Nephron (organoid): ENCODE data around the gene USP12.

Experiments used
- H3K27ac Mint-ChIP-seq, 3 experiments: 2 replicates each; pipeline ENCODE4 v1.8.0; 2020; ENCODE audit warnings: mixed read lengths in 3 of 3, mild to moderate bottlenecking in 2 of 3, moderate library complexity in 1 of 3
- H3K27me3 Mint-ChIP-seq: 2 replicates; pipeline ENCODE4 v1.8.0; 2021; ENCODE audit warnings: low read depth, mild to moderate bottlenecking, moderate library complexity, mixed read lengths
- H3K36me3 Mint-ChIP-seq: 2 replicates; pipeline ENCODE4 v1.8.0; 2020; ENCODE audit warnings: low read depth, mixed read lengths
- H3K4me1 Mint-ChIP-seq: 2 replicates; pipeline ENCODE4 v1.8.0; 2020; ENCODE audit warnings: mixed read lengths
- H3K4me3 Mint-ChIP-seq, 3 experiments: 2 replicates each; pipeline ENCODE4 v1.8.0; 2020; ENCODE audit warnings: mild to moderate bottlenecking in 3 of 3, mixed read lengths in 3 of 3, moderate library complexity in 2 of 3
- H3K9me3 Mint-ChIP-seq: 2 replicates; pipeline ENCODE4 v1.8.0; 2020; ENCODE audit warnings: mixed read lengths
- CTCF ChIP-seq, 3 experiments: fragments of 200-600 bp; sonication (generic); IDR thresholded peaks; one replicate each; pipeline ENCODE4 v1.5.0; 2021; ENCODE audit warnings: antibody characterized with exemption in 3 of 3; ENCODE audit not compliant: unreplicated experiment in 3 of 3

Gene USP12

GRCh38 chr13:27132538-27132937, 39.1 kb downstream of the USP12 start:
- Mint-ChIP-seq H3K4me1 (peaks cover 18% of the 10 kb centered on the region), H3K4me3 (no peak overlapping the region), H3K36me3 (peaks cover 48% of the 10 kb centered on the region), H3K9me3 (peaks cover 29% of the 10 kb centered on the region), H3K27ac (no peak overlapping the region), H3K27me3 (no peaks in the 10 kb centered on the region)
- no peak for TF ChIP-seq CTCF (IDR thresholded peaks at IDR 0.05; ENCODE audit: unreplicated experiment in 3 of 3)

- Mint-ChIP-seq H3K4me3 (no peak overlapping the region), H3K27me3 (no peaks in the 10 kb centered on the region), H3K27ac (no peak overlapping the region), H3K4me1 (peaks cover 15% of the 10 kb centered on the region), H3K9me3 (peaks cover 36% of the 10 kb centered on the region), H3K36me3 (peaks cover 54% of the 10 kb centered on the region)
- TF ChIP-seq CTCF (IDR thresholded peaks at IDR 0.05; ENCODE audit: unreplicated experiment in 3 of 3), result no peak
These were observed 39.7 kb downstream of the USP12 start for GRCh38 chr13:27131906-27132305.

GRCh38 chr13:27130979-27131623, 40.5 kb downstream of the USP12 start:
- no peak overlapping the region for H3K4me3 Mint-ChIP-seq
- H3K27ac Mint-ChIP-seq, result no peak overlapping the region
- no peaks in the 10 kb centered on the region for H3K27me3 Mint-ChIP-seq
- H3K36me3 Mint-ChIP-seq, result peaks cover 62% of the 10 kb centered on the region
- TF ChIP-seq CTCF (IDR thresholded peaks at IDR 0.05; ENCODE audit: unreplicated experiment in 3 of 3), result no peak
- peaks cover 39% of the 10 kb centered on the region for H3K9me3 Mint-ChIP-seq
- peaks cover 13% of the 10 kb centered on the region for H3K4me1 Mint-ChIP-seq

- peaks cover 8% of the 10 kb centered on the region for H3K4me1 Mint-ChIP-seq
- H3K4me3 Mint-ChIP-seq, result no peak overlapping the region
- peaks cover 40% of the 10 kb centered on the region for H3K9me3 Mint-ChIP-seq
- TF ChIP-seq CTCF (IDR thresholded peaks at IDR 0.05; ENCODE audit: unreplicated experiment in 3 of 3), result no peak
- peaks cover 68% of the 10 kb centered on the region for H3K36me3 Mint-ChIP-seq
- no peak overlapping the region for H3K27ac Mint-ChIP-seq
- no peaks in the 10 kb centered on the region for H3K27me3 Mint-ChIP-seq
These were observed 41.2 kb downstream of the USP12 start for GRCh38 chr13:27130223-27130978.

GRCh38 chr13:27128825-27129627, 42.6 kb downstream of the USP12 start:
- Mint-ChIP-seq H3K36me3 (peaks cover 82% of the 10 kb centered on the region), H3K4me3 (no peak overlapping the region), H3K9me3 (peaks cover 48% of the 10 kb centered on the region), H3K27ac (no peak overlapping the region), H3K27me3 (no peaks in the 10 kb centered on the region), H3K4me1 (peaks cover 8% of the 10 kb centered on the region)
- no peak for TF ChIP-seq CTCF (IDR thresholded peaks at IDR 0.05; ENCODE audit: unreplicated experiment in 3 of 3)
